GM18511 (cell line): ENCODE data around the gene IFIT3.

ENCODE experiments used
- ATAC-seq: cut with Tn5 transposase; IDR thresholded peaks from one replicate; pipeline ENCODE4 v1.9.1; 2021; ENCODE audit warnings: mild to moderate bottlenecking, moderate library complexity; ENCODE audit not compliant: unreplicated experiment

Gene IFIT3

GRCh38 chr10:89332123-89332633 is 4.4 kb downstream of the IFIT3 start:
- peak; percentile 55 for ATAC-seq

- ATAC-seq = no peak
These were observed 7.4 kb downstream of the IFIT3 start for GRCh38 chr10:89335226-89335625.

GRCh38 chr10:89336241-89336640 is 8.4 kb downstream of the IFIT3 start:
- ATAC-seq = no peak

- ATAC-seq = peak; percentile 29
These were observed 9.7 kb downstream of the IFIT3 start for GRCh38 chr10:89337484-89337883.

- no peak for ATAC-seq
These were observed 10.9 kb downstream of the IFIT3 start for GRCh38 chr10:89338713-89339112.

- ATAC-seq = no peak
These were observed 12.1 kb downstream of the IFIT3 start for GRCh38 chr10:89339875-89340274.

- ATAC-seq = no peak
These were observed 13.9 kb downstream of the IFIT3 start for GRCh38 chr10:89341649-89342048.

GRCh38 chr10:89342206-89342958 is 14.6 kb downstream of the IFIT3 start:
- ATAC-seq = no peak

- ATAC-seq = no peak
These were observed 15.4 kb downstream of the IFIT3 start for GRCh38 chr10:89343089-89343767.

- ATAC-seq = no peak
These were observed 16.4 kb downstream of the IFIT3 start for GRCh38 chr10:89344156-89344555.

GRCh38 chr10:89345367-89346000 is 17.7 kb downstream of the IFIT3 start:
- no peak for ATAC-seq

- ATAC-seq = no peak
These were observed 18.8 kb downstream of the IFIT3 start for GRCh38 chr10:89346405-89347254.

GRCh38 chr10:89347701-89348457 is 20.1 kb downstream of the IFIT3 start:
- no peak for ATAC-seq

GRCh38 chr10:89348481-89348880 is 20.7 kb downstream of the IFIT3 start:
- ATAC-seq = no peak

GRCh38 chr10:89348975-89349374 is 21.2 kb downstream of the IFIT3 start:
- ATAC-seq = no peak

- peak; percentile 47 for ATAC-seq
These were observed 23.0 kb downstream of the IFIT3 start for GRCh38 chr10:89350631-89351315.

- ATAC-seq = peak; percentile 84
These were observed 23.6 kb downstream of the IFIT3 start for GRCh38 chr10:89351412-89351779.

GRCh38 chr10:89351780-89352597 is 24.2 kb downstream of the IFIT3 start:
- peak; percentile 66 for ATAC-seq

GRCh38 chr10:89352802-89353201 is 25.0 kb downstream of the IFIT3 start:
- no peak for ATAC-seq
